ENCODE results near the gene SMIM43. TPM values are rescaled to one million over a fixed set of nuclear protein-coding genes. Genes with fewer than 3 reads are reported as not detected.

The SMIM43 gene
- total RNA-seq, 1 experiment from 2014 or later, result 0.33 TPM

GRCh38 chr4:121717680-121718237 lies 47.2 kb downstream of the SMIM43 start:
- no peak for ATAC-seq

GRCh38 chr4:121714548-121714947 lies 50.4 kb downstream of the SMIM43 start:
- H3K4me1 Mint-ChIP-seq, result peaks cover 16% of the 10 kb centered on the region
- CTCF ChIA-PET, result no interaction called here
- TF ChIP-seq ZNF121 (CRISPR knock-in tag; IDR thresholded peaks at IDR 0.05), result no peak
- no peak for TF ChIP-seq ZNF512 (CRISPR knock-in tag; IDR thresholded peaks at IDR 0.05; ENCODE audit: borderline replicate concordance)
- TF ChIP-seq TCF7 (CRISPR knock-in tag; IDR thresholded peaks at IDR 0.05; ENCODE audit: low read depth), result no peak
- no peak for TF ChIP-seq STAT6 (CRISPR knock-in tag; conservative IDR thresholded peaks at IDR 0.05; ENCODE audit: low read depth)
- TF ChIP-seq ATF6 (CRISPR knock-in tag; IDR thresholded peaks at IDR 0.05), result no peak
- TF ChIP-seq TP53 (CRISPR knock-in tag; IDR thresholded peaks at IDR 0.05), result no peak
- no peak overlapping the region for H3K27ac Mint-ChIP-seq
- no peaks in the 10 kb centered on the region for H3K36me3 Mint-ChIP-seq
- H3K27me3 Mint-ChIP-seq (ENCODE audit: low read depth), result no peaks in the 10 kb centered on the region
- no peaks in the 10 kb centered on the region for H3K9me3 Mint-ChIP-seq
- ATAC-seq, result no peak
- DNase-seq (ENCODE audit: low spot score), result no peak
- POLR2A ChIA-PET, result no interaction called here
- no peak overlapping the region for H3K4me3 Mint-ChIP-seq

More at GRCh38 chr4:121717680-121718237, 47.2 kb downstream of the SMIM43 start:
- Mint-ChIP-seq H3K36me3 (no peaks in the 10 kb centered on the region), H3K9me3 (no peaks in the 10 kb centered on the region), H3K4me3 (no peak overlapping the region), H3K27me3 (ENCODE audit: low read depth) (no peaks in the 10 kb centered on the region), H3K4me1 (no peaks in the 10 kb centered on the region), H3K27ac (no peak overlapping the region)
- no peak for DNase-seq (ENCODE audit: low spot score)
- TF ChIP-seq MLX (CRISPR knock-in tag; IDR thresholded peaks at IDR 0.05) (no peak), ATF1 (CRISPR knock-in tag; IDR thresholded peaks at IDR 0.05) (no peak), ZNF671 (CRISPR knock-in tag; IDR thresholded peaks at IDR 0.05) (no peak), IRF2 (CRISPR knock-in tag; IDR thresholded peaks at IDR 0.05; ENCODE audit: borderline replicate concordance, low read depth) (no peak)
- POLR2A ChIA-PET, result no interaction called here
- CTCF ChIA-PET, result no interaction called here

- Mint-ChIP-seq H3K4me3 (no peak overlapping the region), H3K27me3 (ENCODE audit: low read depth) (no peaks in the 10 kb centered on the region), H3K27ac (no peak overlapping the region), H3K9me3 (no peaks in the 10 kb centered on the region), H3K4me1 (peaks cover 16% of the 10 kb centered on the region), H3K36me3 (no peaks in the 10 kb centered on the region)
- ATAC-seq (no peak), DNase-seq (ENCODE audit: low spot score) (no peak)
- ChIA-PET CTCF (interaction anchor here (3.1 kb wide), 1 partner anchor 16 kb away, joined by 19 read pairs; the partner anchor contains the start of gene ANXA5), POLR2A (no interaction called here)
- no peak for TF ChIP-seq CDX4 (CRISPR knock-in tag; IDR thresholded peaks at IDR 0.05; ENCODE audit: borderline replicate concordance)
- TF ChIP-seq ZSCAN18 (CRISPR knock-in tag; IDR thresholded peaks at IDR 0.05), result peak; percentile 60; the same call in 1 of the 2 replicates
Measured at GRCh38 chr4:121712783-121713182, 52.2 kb downstream of the SMIM43 start.
